H9 (cell line): ENCODE results near the gene OLR1. TPM values are rescaled to one million over a fixed set of nuclear protein-coding genes. Genes with fewer than 3 reads are reported as not detected.

ENCODE experiments used
- DNase-seq: peaks from one replicate; pipeline ENCODE4 v3.0.0-alpha.2; 2017
- H2AFZ ChIP-seq: one replicate; pipeline ENCODE4 v1.6.1; 2013; ENCODE audit warnings: mild to moderate bottlenecking, low read length, control low read depth, moderate library complexity
- H2AK5ac ChIP-seq: 2 replicates; pipeline ENCODE4 v1.6.1; 2013; ENCODE audit warnings: low read length, control low read depth, mixed read lengths; ENCODE audit not compliant: insufficient read length
- H2BK120ac ChIP-seq: one replicate; pipeline ENCODE4 v1.6.1; 2013; ENCODE audit warnings: low read depth, mild to moderate bottlenecking, low read length, control low read depth, inconsistent platforms; ENCODE audit not compliant: poor library complexity, severe bottlenecking
- H2BK12ac ChIP-seq: 2 replicates; pipeline ENCODE4 v1.6.1; 2013; ENCODE audit warnings: low read length, control low read depth, mixed read lengths, low read depth; ENCODE audit not compliant: insufficient read length
- H2BK15ac ChIP-seq: 2 replicates; pipeline ENCODE4 v1.6.1; 2013; ENCODE audit warnings: low read depth, low read length, control low read depth
- H2BK20ac ChIP-seq: one replicate; pipeline ENCODE4 v1.6.1; 2013; ENCODE audit warnings: low read depth, mild to moderate bottlenecking, low read length, control low read depth, inconsistent platforms; ENCODE audit not compliant: poor library complexity, severe bottlenecking
- H2BK5ac ChIP-seq: 2 replicates; pipeline ENCODE4 v1.6.1; 2013; ENCODE audit warnings: low read length, control low read depth, mixed read lengths; ENCODE audit not compliant: insufficient read length
- H3K14ac ChIP-seq: 2 replicates; pipeline ENCODE4 v1.6.1; 2013; ENCODE audit warnings: low read length, control low read depth; ENCODE audit not compliant: insufficient read depth
- H3K18ac ChIP-seq: 2 replicates; pipeline ENCODE4 v1.6.1; 2013; ENCODE audit warnings: low read depth, mild to moderate bottlenecking, mixed read lengths, low read length, control low read depth; ENCODE audit not compliant: insufficient read length
- H3K23ac ChIP-seq: 2 replicates; pipeline ENCODE4 v1.6.1; 2013; ENCODE audit warnings: low read length, control low read depth, mixed read lengths, low read depth; ENCODE audit not compliant: insufficient read length
- H3K23me2 ChIP-seq: 2 replicates; pipeline ENCODE4 v1.6.1; 2013; ENCODE audit warnings: low read depth, mild to moderate bottlenecking, mixed read lengths, low read length, control low read depth; ENCODE audit not compliant: insufficient read length, poor library complexity, severe bottlenecking
- H3K27ac ChIP-seq: 2 replicates; pipeline ENCODE4 v1.5.1; 2013; ENCODE audit warnings: low read length, control low read depth, mixed read lengths, low read depth; ENCODE audit not compliant: insufficient read length
- H3K27me3 ChIP-seq: 2 replicates; pipeline ENCODE4 v1.6.1; 2013; ENCODE audit warnings: low read length, control low read depth, inconsistent platforms; ENCODE audit not compliant: insufficient read depth
- H3K4ac ChIP-seq: 2 replicates; pipeline ENCODE4 v1.6.1; 2013; ENCODE audit warnings: low read depth, mild to moderate bottlenecking, control low read depth, inconsistent platforms, low read length, moderate library complexity
- H3K4me1 ChIP-seq: 2 replicates; pipeline ENCODE4 v1.6.1; 2013; ENCODE audit warnings: low read length, control low read depth, inconsistent platforms; ENCODE audit not compliant: insufficient read depth
- H3K4me2 ChIP-seq: 2 replicates; pipeline ENCODE4 v1.6.1; 2013; ENCODE audit warnings: low read length, control low read depth, mixed read lengths; ENCODE audit not compliant: insufficient read length, insufficient read depth
- H3K56ac ChIP-seq: 2 replicates; pipeline ENCODE4 v1.6.1; 2013; ENCODE audit warnings: low read depth, mild to moderate bottlenecking, mixed read lengths, low read length, control low read depth; ENCODE audit not compliant: insufficient read length
- H3K79me1 ChIP-seq: 2 replicates; pipeline ENCODE4 v1.6.1; 2013; ENCODE audit warnings: low read depth, mild to moderate bottlenecking, moderate library complexity, low read length, control low read depth, inconsistent platforms; ENCODE audit not compliant: insufficient read depth, poor library complexity, severe bottlenecking
- H3K79me2 ChIP-seq: 2 replicates; pipeline ENCODE4 v1.6.1; 2013; ENCODE audit warnings: low read length, control low read depth, inconsistent platforms; ENCODE audit not compliant: insufficient read depth
- H3K9ac ChIP-seq: 2 replicates; pipeline ENCODE4 v1.6.1; 2013; ENCODE audit warnings: low read length, control low read depth, mixed read lengths; ENCODE audit not compliant: insufficient read length; ENCODE audit errors: extremely low read depth
- H3K9me3 ChIP-seq: one replicate; pipeline ENCODE4 v1.6.1; 2013; ENCODE audit warnings: low read depth, low read length, inconsistent platforms; ENCODE audit not compliant: control insufficient read depth
- H3T11ph ChIP-seq: one replicate; pipeline ENCODE4 v1.6.1; 2013; ENCODE audit warnings: mild to moderate bottlenecking, low read length, control low read depth, inconsistent platforms
- H4K20me1 ChIP-seq: one replicate; pipeline ENCODE4 v1.6.1; 2013; ENCODE audit not compliant: control insufficient read depth, insufficient read length, insufficient read depth
- H4K5ac ChIP-seq: 2 replicates; pipeline ENCODE4 v1.6.1; 2013; ENCODE audit warnings: low read depth, mild to moderate bottlenecking, mixed read lengths, low read length, control low read depth; ENCODE audit not compliant: insufficient read length
- H4K8ac ChIP-seq: replicated peaks from 2 replicates; pipeline ENCODE4 v1.6.1; 2013; ENCODE audit warnings: low read length, control low read depth, mixed read lengths, low read depth; ENCODE audit not compliant: insufficient read length
- H4K91ac ChIP-seq: 2 replicates; pipeline ENCODE4 v1.6.1; 2013; ENCODE audit warnings: low read depth, mild to moderate bottlenecking, moderate library complexity, mixed read lengths, low read length, control low read depth; ENCODE audit not compliant: insufficient read length
- H3K27ac Mint-ChIP-seq, 3 experiments: 2 replicates in 2 of 3; 3 replicates in 1 of 3; pipeline ENCODE4 v1.8.0; 2020 to 2021; ENCODE audit warnings: mixed read lengths in 3 of 3, mild to moderate bottlenecking in 1 of 3, moderate library complexity in 1 of 3
- H3K27me3 Mint-ChIP-seq: 2 replicates; pipeline ENCODE4 v1.8.0; 2021; ENCODE audit warnings: low read depth, mild to moderate bottlenecking, moderate library complexity, mixed read lengths
- H3K36me3 Mint-ChIP-seq, 3 experiments: 2 replicates in 2 of 3; 3 replicates in 1 of 3; pipeline ENCODE4 v1.8.0; 2020 to 2021; ENCODE audit warnings: low read depth in 3 of 3, mixed read lengths in 3 of 3; ENCODE audit not compliant: insufficient read depth in 1 of 3
- H3K4me1 Mint-ChIP-seq, 2 experiments: 2 replicates each; pipeline ENCODE4 v1.8.0; 2020; ENCODE audit warnings: mixed read lengths in 2 of 2
- H3K4me3 Mint-ChIP-seq, 2 experiments: 2 replicates in 1 of 2; 3 replicates in 1 of 2; pipeline ENCODE4 v1.8.0; 2020 to 2021; ENCODE audit warnings: mild to moderate bottlenecking in 2 of 2, mixed read lengths in 2 of 2, moderate library complexity in 1 of 2
- H3K9me3 Mint-ChIP-seq, 2 experiments: 2 replicates in 1 of 2; 3 replicates in 1 of 2; pipeline ENCODE4 v1.8.0; 2020; ENCODE audit warnings: mild to moderate bottlenecking in 2 of 2, mixed read lengths in 2 of 2, moderate library complexity in 1 of 2
- CTCF ChIP-seq: fragments of 200-600 bp; sonication (generic); conservative IDR thresholded peaks from 3 replicates; pipeline ENCODE4 v1.8.0; 2021; ENCODE audit warnings: antibody characterized with exemption, mild to moderate bottlenecking
- WGBS: extraction: QIAGEN DNeasy Blood & Tissue Kit; methylation state at CpG from one replicate; pipeline ENCODE4 v1.1.7; 2013; ENCODE audit warnings: missing lambda C conversion rate, low lambda C conversion rate, mixed read lengths; ENCODE audit not compliant: insufficient read length; ENCODE audit errors: extremely low coverage; 5-methylcytosine and 5-hydroxymethylcytosine counted together
- total RNA-seq: library from RNA; stranded (reverse); gene quantifications from 2 replicates; pipeline ENCODE4 v1.2.1, GENCODE V29; 2021

OLR1 gene
- total RNA-seq, 1 experiment from 2014 or later, result not detected

DNA sequence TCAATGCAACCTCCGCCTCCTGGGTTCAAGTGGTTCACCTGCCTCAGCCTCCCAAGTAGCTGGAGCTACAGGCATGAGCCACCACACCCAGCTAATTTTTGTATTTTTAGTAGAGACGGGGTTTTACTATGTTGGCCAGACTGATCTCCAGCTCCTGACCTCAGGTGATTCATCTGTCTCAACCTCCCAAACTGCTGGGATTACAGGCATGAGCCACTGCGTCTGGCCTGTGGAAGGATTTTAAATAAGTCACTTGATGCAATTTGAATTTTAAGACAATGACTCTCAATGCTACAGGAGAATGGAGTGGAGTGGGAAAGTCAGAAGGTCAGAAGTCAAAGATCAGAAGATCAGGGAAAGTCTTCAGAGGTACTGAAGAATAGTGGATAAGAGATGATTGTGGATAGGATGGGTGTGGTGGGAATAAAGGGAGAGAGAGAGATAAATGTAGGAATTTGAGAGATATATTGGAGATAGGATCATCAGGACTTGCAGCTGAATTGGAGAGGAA lies 22.3 kb upstream of the OLR1 start:
- Histone ChIP-seq H3K27ac (no peak overlapping the region), H2BK12ac (no peak overlapping the region), H2BK20ac (no peak overlapping the region), H3K4me2 (no peak overlapping the region), H3K4me1 (no peaks in the 10 kb centered on the region), H2AFZ (no peak overlapping the region), H3K27me3 (no peaks in the 10 kb centered on the region), H3K23me2 (no peaks in the 10 kb centered on the region), H3K14ac (no peak overlapping the region), H3T11ph (no peak overlapping the region), H3K18ac (no peak overlapping the region), H4K8ac (no peak overlapping the region), H4K91ac (no peak overlapping the region), H3K9me3 (no peaks in the 10 kb centered on the region), H3K9ac (no peak overlapping the region), H2BK5ac (no peak overlapping the region), H3K79me2 (no peaks in the 10 kb centered on the region), H2BK15ac (no peak overlapping the region), H4K20me1 (no peaks in the 10 kb centered on the region), H4K5ac (no peak overlapping the region), H2BK120ac (no peak overlapping the region), H3K79me1 (no peaks in the 10 kb centered on the region), H3K4ac (no peak overlapping the region), H2AK5ac (no peak overlapping the region), H3K56ac (no peak overlapping the region), H3K23ac (no peak overlapping the region)
- H3K4me3 Mint-ChIP-seq, result no peak overlapping the region
- no peaks in the 10 kb centered on the region for H3K36me3 Mint-ChIP-seq
- H3K27ac Mint-ChIP-seq, result no peak overlapping the region
- DNase-seq, result no peak
- WGBS, result no CpG with 5 or more reads among the region's 3 CpGs
- peaks cover 2 to 12% of the 10 kb centered on the region in 2 experiments; a peak in 3 of 4 replicates for H3K4me1 Mint-ChIP-seq
- no peak for TF ChIP-seq CTCF
- H3K27me3 Mint-ChIP-seq, result no peaks in the 10 kb centered on the region
- H3K9me3 Mint-ChIP-seq, result peaks cover 5 to 7% of the 10 kb centered on the region in 2 experiments; a peak in 2 of 5 replicates
